CD14-positive monocyte (primary cell): ENCODE data around the gene RBM38. TPM values are rescaled to one million over a fixed set of nuclear protein-coding genes. Genes with fewer than 3 reads are reported as not detected.

Experiments used
- DNase-seq, 3 donors: peaks; one replicate each; pipeline ENCODE4 v3.0.0-alpha.2; 2011 to 2022
- H2AFZ ChIP-seq: 2 replicates; pipeline ENCODE4 v1.6.0; 2012; ENCODE audit warnings: mild to moderate bottlenecking, low read depth, low read length, inconsistent platforms; ENCODE audit not compliant: insufficient read depth, poor library complexity, severe bottlenecking
- H3K27ac ChIP-seq, 2 donors: 1 replicate in 1 of 2; 2 replicates in 1 of 2; pipeline ENCODE4 v1.5.1; 2012 to 2013; ENCODE audit warnings: low read length in 2 of 2, control low read depth in 1 of 2, inconsistent platforms in 1 of 2, low read depth in 1 of 2, mild to moderate bottlenecking in 1 of 2
- H3K27me3 ChIP-seq, 2 donors: one replicate each; pipeline versions ENCODE4 v1.6.0 to v1.6.1; 2011 to 2013; ENCODE audit warnings: low read length in 2 of 2; ENCODE audit not compliant: control insufficient read depth in 2 of 2, insufficient read depth in 2 of 2
- H3K36me3 ChIP-seq, 2 donors: replicated peaks in 1 of 2; 1 replicate in 1 of 2; 2 replicates in 1 of 2; pipeline versions ENCODE4 v1.5.1 to v1.6.1; 2012 to 2013; ENCODE audit warnings: low read length in 2 of 2, control low read depth in 1 of 2, inconsistent platforms in 1 of 2, mild to moderate bottlenecking in 1 of 2; ENCODE audit not compliant: insufficient read depth in 2 of 2, control insufficient read depth in 1 of 2
- H3K4me1 ChIP-seq, 2 donors: 1 replicate in 1 of 2; 2 replicates in 1 of 2; pipeline versions ENCODE4 v1.5.1 to v1.6.1; 2012 to 2013; ENCODE audit warnings: low read length in 2 of 2, control low read depth in 1 of 2, inconsistent platforms in 1 of 2, mild to moderate bottlenecking in 1 of 2, moderate library complexity in 1 of 2; ENCODE audit not compliant: insufficient read depth in 2 of 2, control insufficient read depth in 1 of 2
- H3K4me2 ChIP-seq: replicated peaks from 2 replicates; pipeline ENCODE3; 2012; ENCODE audit warnings: low read length, moderate library complexity, mild to moderate bottlenecking; ENCODE audit not compliant: poor library complexity, severe bottlenecking; ENCODE audit errors: extremely low read depth
- H3K4me3 ChIP-seq, 3 experiments: fragments of 200-600 bp in 1 of 3; sonication (generic) in 1 of 3; replicated peaks in 1 of 3; 1 replicate in 2 of 3; 2 replicates in 1 of 3; pipeline ENCODE4 v1.5.1; 2011 to 2013; ENCODE audit warnings: low read length in 3 of 3, mild to moderate bottlenecking in 3 of 3, control low read depth in 2 of 3, low read depth in 2 of 3, inconsistent platforms in 1 of 3, moderate library complexity in 1 of 3
- H3K79me2 ChIP-seq: 2 replicates; pipeline ENCODE4 v1.6.0; 2012; ENCODE audit warnings: mild to moderate bottlenecking, control low read depth, inconsistent platforms, low read length, moderate library complexity; ENCODE audit not compliant: insufficient read depth
- H3K9ac ChIP-seq: 2 replicates; pipeline ENCODE4 v1.6.0; 2017; ENCODE audit warnings: low read length, mild to moderate bottlenecking; ENCODE audit not compliant: insufficient read depth, poor library complexity, severe bottlenecking
- H3K9me3 ChIP-seq, 2 donors: replicated peaks in 1 of 2; 1 replicate in 1 of 2; 2 replicates in 1 of 2; pipeline versions ENCODE4 v1.5.1 to v1.6.1; 2012 to 2013; ENCODE audit warnings: low read length in 2 of 2, control low read depth in 1 of 2; ENCODE audit not compliant: control insufficient read depth in 1 of 2, insufficient read depth in 1 of 2
- H4K20me1 ChIP-seq: 2 replicates; pipeline ENCODE4 v1.6.0; 2012; ENCODE audit warnings: mild to moderate bottlenecking, low read length, control low read depth, moderate library complexity; ENCODE audit not compliant: insufficient read depth
- H3K27ac Mint-ChIP-seq, 7 donors: one replicate each; pipeline ENCODE4 v1.8.0; 2020; ENCODE audit warnings: mild to moderate bottlenecking in 7 of 7, mixed read lengths in 7 of 7, moderate library complexity in 6 of 7, inconsistent platforms in 2 of 7
- H3K27me3 Mint-ChIP-seq, 3 donors: one replicate each; pipeline ENCODE4 v1.8.0; 2021 to 2022; ENCODE audit warnings: low read depth in 3 of 3, mild to moderate bottlenecking in 3 of 3, mixed read lengths in 3 of 3, moderate library complexity in 3 of 3, inconsistent platforms in 1 of 3
- H3K36me3 Mint-ChIP-seq, 2 donors: one replicate each; pipeline ENCODE4 v1.8.0; 2020; ENCODE audit warnings: mixed read lengths in 2 of 2, inconsistent platforms in 1 of 2, mild to moderate bottlenecking in 1 of 2
- H3K4me1 Mint-ChIP-seq: one replicate; pipeline ENCODE4 v1.8.0; 2020; ENCODE audit warnings: mild to moderate bottlenecking, mixed read lengths
- H3K4me3 Mint-ChIP-seq, 2 donors: one replicate each; pipeline ENCODE4 v1.8.0; 2020; ENCODE audit warnings: mild to moderate bottlenecking in 2 of 2, mixed read lengths in 2 of 2, moderate library complexity in 1 of 2
- H3K9me3 Mint-ChIP-seq, 7 donors: one replicate each; pipeline ENCODE4 v1.8.0; 2020 to 2022; ENCODE audit warnings: mixed read lengths in 7 of 7, mild to moderate bottlenecking in 6 of 7, moderate library complexity in 6 of 7, inconsistent platforms in 2 of 7
- WGBS: methylation state at CpG from one replicate; pipeline ENCODE4 v1.1.5; 2013; ENCODE audit warnings: missing lambda C conversion rate; ENCODE audit not compliant: insufficient coverage; 5-methylcytosine and 5-hydroxymethylcytosine counted together
- intact Hi-C, 2 donors: fragments of 100-400 bp; cut with micrococcal nuclease; formaldehyde crosslinking; loops; one replicate each; pipeline versions ENCODE4 v1.15.0 to v1.15.1; 2023
- polyA plus RNA-seq, 3 donors: library from polyadenylated mRNA; depleted of rRNA in 1 of 3; unstranded in 2 of 3; stranded (reverse) in 1 of 3; fragments of 300-500 nt in 2 of 3; fragments of >200 nt in 1 of 3; fragmentation: Illumina TruSeq in 2 of 3; gene quantifications; 1 replicate in 2 of 3; 2 replicates in 1 of 3; pipeline ENCODE4 v1.2.3, GENCODE V29; 2012 to 2021
- TF ChIP-seq, protein P1 (sequence below): fragments of 200-600 bp; IDR thresholded peaks from one replicate; pipeline ENCODE4 v1.8.0; 2022; ENCODE audit warnings: antibody characterized with exemption, mild to moderate bottlenecking

Gene RBM38
- polyA plus RNA-seq, 3 donors, result 7.5 to 48.3 (median 17.8) TPM

DNA sequence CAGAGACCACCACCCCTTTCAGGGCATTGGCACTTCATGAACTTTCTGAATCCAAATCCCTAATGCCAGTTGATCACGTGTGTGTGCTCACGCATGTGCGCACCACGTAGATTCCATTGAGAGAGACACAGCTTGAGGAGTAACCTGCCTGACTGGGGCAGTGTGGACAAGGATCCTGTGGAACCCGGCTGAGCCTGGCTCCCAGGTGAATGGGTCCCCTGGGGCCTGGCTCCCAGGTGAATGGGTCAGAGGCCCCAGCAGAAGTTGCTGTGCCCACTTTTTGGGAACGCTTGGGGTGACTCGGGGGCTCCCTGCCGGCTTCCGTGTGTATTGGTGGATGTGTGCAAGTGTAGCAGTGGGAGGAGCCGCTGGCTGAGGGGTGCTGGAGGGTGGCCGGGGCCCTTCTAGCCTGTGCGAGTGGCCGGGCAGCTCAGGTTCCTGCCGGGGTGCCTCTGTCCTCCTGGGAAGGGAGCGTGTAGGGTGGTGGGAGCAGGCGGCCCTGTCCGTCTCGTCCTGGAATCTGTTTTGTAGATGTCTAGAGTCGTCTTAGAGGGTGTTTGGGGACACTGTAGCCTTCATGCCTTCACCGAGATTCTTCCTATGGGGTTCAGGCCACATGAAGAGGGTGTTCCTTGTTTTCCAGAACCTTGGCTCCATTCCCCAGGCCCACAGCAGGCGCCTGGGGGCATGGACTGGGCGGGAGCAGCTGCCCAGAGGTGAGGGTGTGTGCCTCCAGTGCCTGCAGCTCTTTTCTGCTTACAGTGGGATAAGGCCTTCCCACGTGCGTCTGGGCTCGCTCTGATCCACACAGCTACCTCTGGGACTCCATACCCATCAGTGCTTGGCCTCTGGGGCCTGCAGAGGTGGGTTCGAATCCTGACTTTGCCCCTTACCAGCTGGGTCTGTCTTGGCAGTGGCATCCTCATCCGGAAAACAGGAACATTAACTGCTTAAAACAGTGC, 3.2 kb downstream of the RBM38 start:
- Mint-ChIP-seq H3K4me1 (peaks cover 81% of the 10 kb centered on the region), H3K36me3 (peaks cover 60 to 62% of the 10 kb centered on the region in 2 donors), H3K4me3 (peak overlapping the region in 1 of 2 donors; percentile 90), H3K27me3 (peaks cover 2 to 7% (median 6%) of the 10 kb centered on the region in 3 donors), H3K27ac (peak overlapping the region in 1 of 7 donors; percentile 21), H3K9me3 (peaks cover 0 to 3% (median 0%) of the 10 kb centered on the region in 7 donors)
- H3K36me3 ChIP-seq, result peaks cover 47 to 55% of the 10 kb centered on the region in 2 donors
- H3K4me2 ChIP-seq, result no peak overlapping the region
- H3K4me3 ChIP-seq, result no peak overlapping the region
- intact Hi-C loops, result loop anchor here (5.0 to 10.0 kb wide), 2 partner anchors 38 to 80 kb away; no protein-coding TSS in a partner anchor
- no peak overlapping the region for H3K27ac ChIP-seq
- peaks cover 67 to 74% of the 10 kb centered on the region in 2 donors for H3K4me1 ChIP-seq
- H3K9me3 ChIP-seq, result no peaks in the 10 kb centered on the region
- DNase-seq, result no peak
- H3K9ac ChIP-seq, result no peak overlapping the region
- peaks cover 75% of the 10 kb centered on the region for H4K20me1 ChIP-seq
- no peak overlapping the region for H2AFZ ChIP-seq
- peaks cover 71% of the 10 kb centered on the region for H3K79me2 ChIP-seq
- 90% methylated on average over 24 of the region's 27 CpGs for WGBS
- H3K27me3 ChIP-seq, result no peaks in the 10 kb centered on the region
- TF ChIP-seq, protein P1, sequence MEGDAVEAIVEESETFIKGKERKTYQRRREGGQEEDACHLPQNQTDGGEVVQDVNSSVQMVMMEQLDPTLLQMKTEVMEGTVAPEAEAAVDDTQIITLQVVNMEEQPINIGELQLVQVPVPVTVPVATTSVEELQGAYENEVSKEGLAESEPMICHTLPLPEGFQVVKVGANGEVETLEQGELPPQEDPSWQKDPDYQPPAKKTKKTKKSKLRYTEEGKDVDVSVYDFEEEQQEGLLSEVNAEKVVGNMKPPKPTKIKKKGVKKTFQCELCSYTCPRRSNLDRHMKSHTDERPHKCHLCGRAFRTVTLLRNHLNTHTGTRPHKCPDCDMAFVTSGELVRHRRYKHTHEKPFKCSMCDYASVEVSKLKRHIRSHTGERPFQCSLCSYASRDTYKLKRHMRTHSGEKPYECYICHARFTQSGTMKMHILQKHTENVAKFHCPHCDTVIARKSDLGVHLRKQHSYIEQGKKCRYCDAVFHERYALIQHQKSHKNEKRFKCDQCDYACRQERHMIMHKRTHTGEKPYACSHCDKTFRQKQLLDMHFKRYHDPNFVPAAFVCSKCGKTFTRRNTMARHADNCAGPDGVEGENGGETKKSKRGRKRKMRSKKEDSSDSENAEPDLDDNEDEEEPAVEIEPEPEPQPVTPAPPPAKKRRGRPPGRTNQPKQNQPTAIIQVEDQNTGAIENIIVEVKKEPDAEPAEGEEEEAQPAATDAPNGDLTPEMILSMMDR, result no peak

DNA sequence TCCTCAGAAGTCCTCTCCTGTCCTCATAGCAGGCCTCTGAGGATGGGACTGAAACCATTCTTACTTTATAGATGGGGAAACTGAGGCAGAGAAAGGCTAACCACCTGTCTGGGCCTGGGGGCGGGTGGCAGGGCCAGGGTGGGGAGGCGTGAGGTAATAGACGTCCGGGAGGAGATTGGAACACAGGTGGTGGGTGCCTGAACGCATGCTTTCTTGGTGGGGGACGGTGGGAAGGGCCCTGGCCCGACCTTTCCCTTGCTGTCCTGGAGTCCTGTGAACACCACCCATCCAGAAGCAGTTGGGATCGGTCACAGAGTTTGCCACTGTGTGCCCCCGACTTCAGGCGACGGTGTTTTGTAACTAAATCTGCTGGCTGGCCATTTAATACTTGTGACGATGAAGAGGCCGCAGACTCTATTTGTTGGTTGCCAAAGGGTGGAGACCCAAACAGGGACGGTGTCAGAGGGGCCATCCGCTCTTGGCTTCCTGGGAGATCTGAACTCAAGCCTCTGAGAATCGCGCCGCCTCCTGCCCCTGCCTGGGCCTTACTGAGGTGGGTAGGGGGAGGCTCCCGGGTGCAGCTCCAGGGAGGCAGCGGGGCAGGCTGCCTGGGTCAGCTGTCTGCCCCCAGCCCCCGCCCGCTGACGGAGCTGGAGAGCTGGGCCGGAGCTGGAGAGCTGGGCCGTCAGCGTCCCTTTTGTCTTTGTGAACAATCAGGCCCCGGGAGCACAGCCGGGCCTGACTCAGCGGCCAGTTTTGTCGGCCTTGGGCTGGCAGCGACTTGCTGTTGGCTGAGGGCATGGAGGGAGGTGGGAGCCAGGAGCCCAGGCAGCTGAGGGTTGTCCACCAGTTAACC, 4.1 kb downstream of the RBM38 start:
- no peak overlapping the region for H3K4me2 ChIP-seq
- TF ChIP-seq, protein P1, result no peak
- no peak overlapping the region for H3K4me3 ChIP-seq
- Mint-ChIP-seq H3K27ac (peak overlapping the region in 3 of 7 donors; percentile 8 to 35 (median 32)), H3K4me3 (peak overlapping the region in 1 of 2 donors; percentile 41), H3K36me3 (peaks cover 67 to 71% of the 10 kb centered on the region in 2 donors), H3K27me3 (peaks cover 2 to 8% (median 7%) of the 10 kb centered on the region in 3 donors), H3K9me3 (peaks cover 0 to 3% (median 0%) of the 10 kb centered on the region in 7 donors), H3K4me1 (peaks cover 78% of the 10 kb centered on the region)
- peaks cover 56 to 64% of the 10 kb centered on the region in 2 donors for H3K36me3 ChIP-seq
- H3K9ac ChIP-seq, result no peak overlapping the region
- H3K79me2 ChIP-seq, result peaks cover 80% of the 10 kb centered on the region
- no peak for DNase-seq
- H3K27me3 ChIP-seq, result no peaks in the 10 kb centered on the region
- peaks cover 66 to 74% of the 10 kb centered on the region in 2 donors for H3K4me1 ChIP-seq
- no peak overlapping the region for H3K27ac ChIP-seq
- 91% methylated on average over 30 of the region's 31 CpGs for WGBS
- intact Hi-C loops, result loop anchor here in 1 of 2 donors (10.0 kb wide), 1 partner anchor 79 kb away; no protein-coding TSS in a partner anchor
- peaks cover 85% of the 10 kb centered on the region for H4K20me1 ChIP-seq
- no peak overlapping the region for H2AFZ ChIP-seq
- H3K9me3 ChIP-seq, result no peaks in the 10 kb centered on the region
